Embryonic facial prominence (tissue), 1 donor: ENCODE measurements around the gene PADI1.

Source experiments
- DNase-seq: peaks from one replicate; pipeline ENCODE4 v3.0.0-alpha.2; 2016; ENCODE audit errors: extremely low spot score

The PADI1 gene

DNA sequence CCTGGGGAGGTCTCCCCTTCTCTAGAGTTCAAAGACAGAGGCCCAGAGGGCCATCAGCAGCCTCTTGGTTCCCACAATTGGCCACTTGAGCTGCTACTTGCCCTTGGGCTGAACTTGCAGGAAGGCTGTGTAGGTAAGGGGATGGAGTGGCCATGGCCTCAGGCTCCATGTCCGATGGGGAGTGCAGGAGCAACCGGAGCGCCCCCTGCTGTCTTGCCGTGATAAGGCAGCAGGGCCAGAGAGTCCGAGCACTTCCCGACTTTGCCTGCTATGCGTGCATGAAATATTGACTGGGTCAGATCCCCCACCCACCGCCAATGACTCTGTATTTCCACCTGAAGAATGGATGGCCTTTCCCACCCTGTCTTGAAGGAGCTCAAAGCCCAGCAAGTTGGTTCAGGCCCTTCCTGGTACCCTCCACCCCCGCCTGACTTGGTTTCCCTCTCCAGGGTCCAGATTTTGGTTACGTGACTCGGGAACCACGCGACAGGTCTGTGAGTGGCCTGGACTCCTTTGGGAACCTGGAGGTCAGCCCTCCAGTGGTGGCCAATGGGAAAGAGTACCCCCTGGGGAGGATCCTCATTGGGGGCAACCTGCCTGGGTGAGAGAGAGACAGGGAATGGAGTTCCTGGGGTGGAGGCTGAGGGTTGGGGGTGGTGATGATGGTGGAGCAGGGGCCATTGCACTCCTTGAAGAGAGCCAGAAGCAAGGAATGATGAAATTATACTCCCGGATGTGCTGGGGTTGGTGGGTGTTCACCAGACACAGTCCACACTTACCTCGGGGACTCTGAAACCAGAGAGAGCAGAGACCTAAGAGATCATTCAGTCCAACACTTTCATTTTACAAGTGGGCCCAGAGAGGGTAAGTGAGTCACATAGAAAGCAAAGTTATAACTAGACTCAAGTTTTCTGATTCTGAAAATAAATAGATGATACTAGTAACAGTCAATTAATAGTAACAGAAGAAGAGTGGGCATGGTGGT lies 69.5 kb downstream of the PADI1 start:
- no peak for DNase-seq

DNA sequence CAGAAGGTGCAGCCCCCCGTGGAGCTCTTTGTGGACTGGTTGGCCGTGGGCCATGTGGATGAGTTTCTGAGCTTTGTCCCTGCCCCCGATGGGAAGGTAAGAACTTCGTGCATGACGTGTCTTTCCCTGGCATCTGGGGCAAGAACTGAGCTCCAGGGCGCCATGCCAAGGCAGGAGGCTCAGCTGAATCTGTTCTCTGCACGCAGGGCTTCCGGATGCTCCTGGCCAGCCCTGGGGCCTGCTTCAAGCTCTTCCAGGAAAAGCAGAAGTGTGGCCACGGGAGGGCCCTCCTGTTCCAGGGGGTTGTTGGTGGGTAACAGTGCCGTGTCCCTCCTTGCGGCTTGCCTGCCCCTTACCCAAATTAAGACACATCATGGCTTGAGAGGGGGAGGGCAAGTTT lies 71.6 kb downstream of the PADI1 start:
- no peak for DNase-seq

DNA sequence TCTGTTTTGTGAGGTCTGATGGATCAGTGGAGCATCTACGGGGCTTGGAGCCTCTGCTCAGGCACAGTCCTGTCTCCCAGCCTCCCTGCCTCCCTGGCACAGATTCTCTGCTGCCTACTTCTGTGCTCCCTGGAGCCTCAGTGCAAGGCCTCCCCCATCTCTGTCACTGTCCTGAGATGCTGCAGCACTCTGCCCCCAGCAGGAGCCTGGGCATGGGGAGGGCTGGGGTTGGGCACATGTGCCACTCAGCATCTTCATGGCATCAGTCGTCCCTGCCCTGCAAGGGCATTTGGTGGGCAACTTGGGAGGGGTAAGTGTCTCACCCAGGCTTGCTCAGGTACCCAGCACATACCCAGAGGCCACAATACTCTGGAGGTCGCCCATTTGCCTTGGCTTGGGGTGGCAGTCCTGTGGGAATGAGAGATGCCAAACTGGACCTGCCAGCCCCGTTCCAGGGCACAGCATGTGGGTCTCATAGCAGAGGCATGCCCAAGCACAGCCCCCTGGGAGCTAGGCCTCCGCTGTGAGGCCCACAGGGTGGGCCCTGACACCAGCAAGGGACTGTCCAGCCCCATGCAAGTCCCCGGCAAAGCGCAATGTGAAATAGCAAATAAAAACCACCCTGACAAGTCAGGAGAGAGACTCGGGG lies 72.7 kb downstream of the PADI1 start:
- no peak for DNase-seq

DNA sequence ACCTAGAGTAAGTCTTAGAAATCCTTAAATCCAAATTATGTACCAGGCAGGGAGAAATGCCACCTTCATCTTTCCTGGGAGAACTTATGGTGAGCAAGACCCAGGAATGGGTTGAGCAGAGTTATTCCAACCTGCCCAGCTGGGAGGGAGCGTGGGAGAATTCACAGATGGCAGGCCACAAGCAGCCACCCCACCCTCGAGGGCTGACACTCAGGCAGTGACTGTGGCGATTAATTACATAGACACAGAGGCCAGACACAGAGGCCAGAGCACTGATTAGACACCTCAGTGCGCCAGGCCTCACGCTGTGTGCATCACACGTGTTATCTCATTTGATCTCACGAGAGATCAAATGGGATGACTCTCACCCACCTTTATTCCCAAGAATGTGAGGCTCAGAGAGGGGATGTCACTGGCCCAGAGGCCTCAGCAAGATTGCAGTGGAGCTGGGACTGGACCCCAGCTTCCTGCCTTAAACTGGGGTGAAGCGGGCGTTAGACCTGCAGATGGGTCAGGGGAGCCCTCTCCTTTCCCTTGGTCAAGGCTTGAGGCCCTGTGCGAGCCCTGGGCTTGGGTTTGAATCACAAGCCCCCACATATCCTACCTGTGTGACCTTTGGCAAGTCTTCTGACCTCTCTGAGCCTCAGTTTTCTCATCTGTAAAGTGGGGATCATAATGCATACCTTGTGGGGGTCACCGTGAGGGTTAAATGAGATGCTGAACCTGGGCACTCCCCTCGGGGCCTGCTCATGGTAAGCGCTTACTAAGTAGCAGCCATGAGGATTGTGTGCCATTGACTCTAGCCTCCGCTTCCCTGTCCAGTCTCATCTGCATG lies 74.3 kb downstream of the PADI1 start:
- no peak for DNase-seq

DNA sequence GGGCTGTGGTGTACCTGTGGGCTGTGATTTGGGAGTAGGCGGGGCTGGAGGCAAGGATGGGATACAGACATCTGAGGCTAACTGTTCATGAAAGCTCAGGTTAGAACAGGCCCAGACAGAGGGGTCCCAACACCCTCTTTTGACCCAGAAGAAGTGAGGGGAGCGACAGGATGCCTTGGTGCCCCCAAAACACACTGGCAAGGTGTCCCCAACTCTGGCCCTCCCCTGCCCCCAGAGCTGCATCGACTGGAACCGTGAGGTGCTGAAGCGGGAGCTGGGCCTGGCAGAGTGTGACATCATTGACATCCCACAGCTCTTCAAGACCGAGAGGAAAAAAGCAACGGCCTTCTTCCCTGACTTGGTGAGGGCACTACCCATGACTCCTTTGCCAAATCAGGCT lies 75.5 kb downstream of the PADI1 start:
- no peak for DNase-seq

DNA sequence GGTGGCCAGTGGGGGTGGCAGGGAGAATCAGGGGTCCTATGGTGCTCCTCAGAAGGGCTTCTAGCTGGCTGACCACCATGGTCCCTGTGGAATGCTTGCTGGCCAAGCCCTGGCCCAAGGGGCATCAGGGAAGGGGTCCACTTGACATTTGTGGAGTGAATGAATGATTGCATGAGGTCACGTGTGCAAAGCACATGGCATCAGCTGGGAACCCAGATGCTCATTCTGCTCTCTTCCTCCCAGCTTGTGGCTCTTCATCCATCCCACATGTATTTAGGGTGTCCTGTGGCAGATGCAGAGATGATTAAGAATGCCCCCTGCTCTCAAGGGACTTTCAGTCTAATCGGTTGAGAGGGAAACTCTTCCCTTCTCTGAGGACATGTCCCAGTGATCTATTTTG lies 76.0 kb downstream of the PADI1 start:
- DNase-seq: no peak

DNA sequence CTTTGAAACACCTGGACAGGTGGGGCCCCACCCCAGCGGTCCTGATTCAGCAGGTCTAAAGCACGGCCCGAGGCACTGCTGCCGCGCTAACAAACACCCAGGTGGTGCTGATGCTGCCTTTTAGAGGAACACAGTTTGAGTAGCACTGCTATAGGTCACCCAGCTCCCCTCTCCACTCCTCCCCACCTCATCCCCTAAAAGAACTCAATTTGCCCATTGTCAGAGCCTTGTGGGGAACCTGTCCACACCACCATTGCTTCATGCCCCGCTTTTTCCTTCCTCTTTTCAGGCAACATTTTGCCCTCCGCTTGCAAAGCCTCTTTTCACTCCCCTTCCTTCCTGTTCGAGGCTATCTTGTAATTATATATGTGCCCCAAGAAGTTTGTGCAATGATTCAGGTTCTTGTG lies 76.8 kb downstream of the PADI1 start:
- no peak for DNase-seq

DNA sequence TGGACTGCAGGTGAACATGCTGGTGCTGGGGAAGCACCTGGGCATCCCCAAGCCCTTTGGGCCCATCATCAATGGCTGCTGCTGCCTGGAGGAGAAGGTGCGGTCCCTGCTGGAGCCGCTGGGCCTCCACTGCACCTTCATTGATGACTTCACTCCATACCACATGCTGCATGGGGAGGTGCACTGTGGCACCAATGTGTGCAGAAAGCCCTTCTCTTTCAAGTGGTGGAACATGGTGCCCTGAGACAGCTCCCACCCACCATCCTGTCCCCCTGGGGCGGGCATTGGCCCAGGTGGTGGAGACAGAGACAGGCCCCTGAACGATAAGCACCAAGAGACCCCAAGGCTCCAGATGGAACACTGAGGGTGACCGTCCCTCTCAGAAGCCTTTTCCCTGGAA lies 77.9 kb downstream of the PADI1 start:
- DNase-seq: no peak

DNA sequence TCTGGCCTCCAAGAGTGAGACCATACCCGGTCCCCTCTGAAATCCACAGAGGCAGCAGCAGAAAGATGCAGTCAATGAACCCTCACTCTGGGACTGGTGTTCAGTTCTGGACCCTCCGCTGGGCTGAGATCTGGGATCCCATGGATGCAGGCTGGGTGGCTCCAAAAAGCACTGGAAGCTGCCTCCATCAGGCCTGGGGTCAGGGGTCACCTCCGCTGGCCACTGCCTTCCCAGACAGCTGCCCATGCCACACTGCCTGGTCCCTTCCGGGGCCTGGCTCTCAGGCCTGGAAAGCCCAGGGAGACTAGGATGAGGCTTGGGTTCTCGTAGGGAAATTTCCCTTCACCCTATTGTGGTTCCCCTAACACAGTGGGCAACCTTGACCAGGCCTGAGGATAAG lies 81.7 kb downstream of the PADI1 start:
- no peak for DNase-seq

DNA sequence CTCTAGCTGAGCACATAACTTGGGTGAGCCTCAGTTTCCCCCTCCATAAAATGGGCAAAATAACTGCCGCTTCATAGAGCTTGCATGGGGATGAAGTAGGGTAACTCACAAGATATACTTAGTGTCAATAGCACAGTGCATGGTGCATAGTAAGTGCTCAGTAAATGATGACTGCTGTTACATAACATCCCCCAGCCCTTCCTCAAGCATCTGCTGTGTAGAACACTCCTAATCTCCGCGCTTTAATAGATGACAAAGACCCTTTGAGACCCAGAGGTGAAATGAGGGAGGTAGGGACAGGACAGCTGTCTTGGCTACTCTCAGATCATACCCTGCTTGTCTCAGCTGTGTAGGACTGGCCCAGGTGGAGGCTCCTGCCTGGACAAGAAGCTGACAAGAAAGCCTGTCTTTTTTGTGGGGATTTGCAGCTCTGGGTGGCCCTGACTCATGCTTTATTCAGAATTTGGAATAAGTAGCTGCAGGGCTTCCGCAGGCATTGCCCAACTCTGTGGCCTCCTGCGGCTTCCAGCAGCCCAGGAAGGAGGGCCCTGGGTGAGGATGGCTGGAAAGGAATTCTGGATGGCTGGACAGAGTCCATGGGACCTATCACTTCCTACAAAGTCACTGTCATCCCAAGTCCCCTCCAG lies 82.3 kb downstream of the PADI1 start:
- no peak for DNase-seq

DNA sequence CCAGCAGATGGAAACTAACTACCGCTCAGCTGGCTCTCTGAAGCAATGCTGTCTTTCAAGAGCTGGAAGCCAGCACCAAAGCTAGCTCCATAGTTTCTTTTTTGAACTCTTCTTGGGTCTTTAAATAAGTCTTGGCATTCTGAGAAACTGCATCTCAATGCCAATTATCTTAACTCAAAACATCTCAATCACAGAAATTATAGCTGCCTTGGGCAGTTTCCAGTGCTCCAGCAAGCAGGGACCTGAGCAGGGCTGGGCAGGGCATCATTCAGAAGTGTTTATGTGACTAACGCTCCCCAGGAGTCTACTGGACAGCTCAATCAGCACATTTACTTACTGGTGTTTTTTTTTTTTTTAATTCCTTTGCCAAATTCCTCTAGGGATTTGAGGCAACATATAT lies 84.8 kb downstream of the PADI1 start:
- no peak for DNase-seq

DNA sequence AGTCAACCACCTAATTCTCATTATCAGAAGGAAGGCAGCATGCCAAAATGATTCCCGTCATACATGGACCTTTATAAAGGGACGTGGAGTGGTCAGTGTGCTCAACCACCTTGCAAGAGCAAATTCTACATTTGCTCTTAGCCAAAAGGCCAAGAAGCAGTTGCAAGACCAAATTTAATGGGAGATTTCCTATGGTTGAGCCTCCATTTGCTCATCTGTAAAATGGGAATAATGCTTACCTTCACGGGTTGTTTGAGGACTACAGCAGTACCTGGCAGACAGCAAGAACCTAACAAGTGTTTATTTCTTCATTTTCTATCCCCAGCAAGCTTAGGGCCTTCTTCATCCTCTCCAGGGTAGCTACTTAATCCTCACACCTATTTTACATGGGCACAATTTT lies 85.6 kb downstream of the PADI1 start:
- no peak for DNase-seq

DNA sequence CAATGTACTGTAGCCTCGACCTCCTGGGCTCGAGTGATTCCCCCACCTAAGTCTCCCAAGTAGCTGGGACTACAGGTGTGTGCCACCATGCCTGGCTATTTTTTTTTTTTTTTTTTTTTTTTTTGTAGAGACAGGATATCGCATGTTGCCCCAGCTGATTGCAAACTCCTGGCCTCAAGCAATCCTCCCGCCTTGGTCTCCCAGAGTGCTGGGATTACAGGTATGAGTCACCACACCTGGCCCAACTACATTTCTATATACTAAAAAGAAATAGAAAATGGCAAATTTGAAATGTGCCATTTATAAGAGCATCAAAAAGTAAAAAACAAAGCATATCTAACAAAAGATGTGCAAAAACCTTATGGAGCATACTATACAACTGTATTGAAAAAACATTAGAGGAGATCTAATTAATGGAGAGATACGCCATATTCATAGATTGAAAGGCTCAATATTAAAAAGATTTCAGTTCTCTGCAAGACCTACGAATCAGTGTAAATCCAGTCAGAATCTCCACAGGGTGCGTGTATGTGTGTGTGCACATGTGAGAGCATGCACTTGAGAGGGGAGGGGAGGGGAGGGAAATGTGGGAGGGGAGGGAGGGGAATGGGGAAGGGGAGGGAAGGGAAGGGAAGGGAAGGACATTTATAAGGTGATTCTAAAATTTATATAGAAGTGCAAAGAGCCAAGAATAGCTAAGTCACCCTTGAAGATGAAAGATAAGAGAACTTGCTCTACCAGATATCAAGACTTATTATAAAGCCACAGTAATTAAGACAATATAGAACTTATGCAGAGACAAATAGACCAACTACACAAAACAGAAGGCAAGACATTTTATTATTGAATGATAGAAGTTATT lies 87.6 kb downstream of the PADI1 start:
- DNase-seq: no peak

DNA sequence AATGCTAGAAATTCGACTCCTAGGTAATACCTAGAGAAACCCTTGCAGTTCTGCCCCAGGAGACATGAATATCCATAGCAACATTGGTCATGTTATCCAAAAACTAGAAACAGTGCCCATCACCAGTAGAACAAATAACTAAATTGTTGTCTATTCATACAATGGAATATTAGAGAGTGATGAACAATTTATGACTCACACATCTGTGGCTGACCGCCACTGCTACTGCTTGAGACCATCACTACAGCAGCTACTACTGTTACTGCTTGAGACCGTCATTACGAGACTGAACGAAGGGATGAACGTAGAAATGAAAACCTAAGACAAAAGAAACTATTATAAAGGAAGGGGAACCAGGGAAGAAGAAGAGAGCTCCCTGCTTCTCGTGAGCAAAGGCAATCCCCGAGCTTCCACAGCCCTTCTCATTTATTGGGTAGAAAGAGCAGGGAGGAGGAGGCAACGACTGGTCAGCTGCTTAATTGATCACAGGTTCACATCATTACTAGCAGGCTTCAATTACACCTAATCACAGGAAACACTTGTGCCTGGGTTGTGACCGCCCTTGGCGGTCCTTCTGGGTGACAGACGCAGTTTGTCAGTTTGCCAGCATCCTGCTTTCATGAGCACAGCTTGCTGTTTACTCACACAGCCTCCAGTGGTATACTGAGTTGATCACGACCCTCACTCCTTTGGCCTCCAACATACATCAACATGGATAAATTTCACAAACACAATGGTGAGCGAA lies 88.9 kb downstream of the PADI1 start:
- no peak for DNase-seq

DNA sequence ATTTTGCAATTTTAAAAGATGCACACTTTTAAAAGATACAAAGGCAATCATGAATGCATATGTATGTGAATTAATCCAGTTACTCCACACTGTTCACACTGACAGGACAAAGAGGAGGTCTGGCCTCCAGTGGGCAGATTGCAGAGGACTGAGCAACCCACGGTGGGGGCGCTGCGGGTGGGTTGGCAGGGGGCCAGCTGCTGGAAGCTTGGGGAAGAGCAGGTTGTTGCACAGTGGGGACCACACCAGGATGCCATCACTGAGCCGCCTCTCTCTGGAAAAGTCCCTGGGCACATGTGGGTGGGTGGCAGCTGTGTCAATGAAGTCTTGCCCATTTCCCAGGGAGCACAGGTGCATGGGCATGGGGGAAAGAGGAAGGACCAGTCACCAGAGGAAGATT lies 90.4 kb downstream of the PADI1 start:
- DNase-seq: no peak
